OCI-LY7 (cell line): ENCODE measurements around the gene LDLRAD4. TPM values are rescaled to one million over a fixed set of nuclear protein-coding genes. Genes with fewer than 3 reads are reported as not detected.
A peak's percentile ranks its signal among the peaks of the same experiment; 100 is the strongest.

Experiments
- BruUV-seq: library from RNA; stranded (reverse); fragments of 400-500 nt; replicated peaks from 2 replicates; lab custom pipeline; 2021; lab: Mats Ljungman, UMichigan
- CTCF ChIA-PET: fragments of 300-600 bp; sonication (Branson Sonifier 250); formaldehyde crosslinking; loops from one replicate; lab custom pipeline; 2022; ENCODE audit warnings: antibody characterized with exemption; ENCODE audit not compliant: unreplicated experiment; lab: Charles Lee
- POLR2A ChIA-PET: fragments of 300-600 bp; sonication (Branson Sonifier 250); formaldehyde crosslinking; loops from one replicate; lab custom pipeline; 2022; ENCODE audit warnings: antibody characterized with exemption; lab: Charles Lee
- DNase-seq: peaks from one replicate; pipeline ENCODE4 v3.0.0-alpha.2; 2015; ENCODE audit warnings: low spot score
- H2AFZ ChIP-seq: fragments of 200-600 bp; sonication (generic), shearing (Covaris generic); 2 replicates; pipeline ENCODE4 v1.6.1; 2014; ENCODE audit warnings: mild to moderate bottlenecking, antibody characterized with exemption, low read length, moderate library complexity
- H3K27ac ChIP-seq: fragments of 200-600 bp; sonication (generic); 2 replicates; pipeline ENCODE4 v1.5.1; 2014; ENCODE audit warnings: mixed run types, low read depth, mild to moderate bottlenecking, moderate library complexity, low read length, inconsistent platforms; ENCODE audit not compliant: poor library complexity, severe bottlenecking
- H3K36me3 ChIP-seq: fragments of 200-600 bp; sonication (generic); 2 replicates; pipeline ENCODE4 v1.6.1; 2014; ENCODE audit warnings: mild to moderate bottlenecking, antibody characterized with exemption, low read length, moderate library complexity, mixed read lengths; ENCODE audit not compliant: insufficient read depth
- H3K4me1 ChIP-seq: fragments of 200-600 bp; sonication (generic); 2 replicates; pipeline ENCODE4 v1.5.1; 2014; ENCODE audit warnings: mild to moderate bottlenecking, low read length; ENCODE audit not compliant: insufficient read depth, poor library complexity, severe bottlenecking
- H3K4me2 ChIP-seq: fragments of 200-600 bp; sonication (generic); 2 replicates; pipeline ENCODE4 v1.6.1; 2014; ENCODE audit warnings: mild to moderate bottlenecking, low read length
- H3K4me3 ChIP-seq: fragments of 200-600 bp; sonication (generic); 2 replicates; pipeline ENCODE4 v1.5.1; 2014; ENCODE audit warnings: mild to moderate bottlenecking, low read depth, low read length; ENCODE audit not compliant: poor library complexity, severe bottlenecking
- H3K79me2 ChIP-seq: fragments of 200-600 bp; sonication (generic); 2 replicates; pipeline ENCODE4 v1.6.1; 2016; ENCODE audit warnings: low read depth, mild to moderate bottlenecking, low read length, moderate library complexity, mixed read lengths; ENCODE audit not compliant: insufficient read depth
- H3K9me2 ChIP-seq: fragments of 200-600 bp; sonication (generic); 2 replicates; pipeline ENCODE4 v1.6.1; 2016; ENCODE audit warnings: mild to moderate bottlenecking, low read length, mixed read lengths; ENCODE audit not compliant: insufficient read depth
- H3K9me3 ChIP-seq: fragments of 200-600 bp; sonication (generic); 2 replicates; pipeline ENCODE4 v1.6.1; 2014; ENCODE audit warnings: mild to moderate bottlenecking, mixed run types, low read length, mixed read lengths
- H4K20me1 ChIP-seq: fragments of 200-600 bp; sonication (generic); 2 replicates; pipeline ENCODE4 v1.6.1; 2014; ENCODE audit warnings: mild to moderate bottlenecking, antibody characterized with exemption, low read length, moderate library complexity, mixed read lengths; ENCODE audit not compliant: insufficient read depth
- EZH2phosphoT487 ChIP-seq: fragments of 200-600 bp; sonication (generic); IDR thresholded peaks from 2 replicates; pipeline ENCODE4 v1.6.1; 2018; ENCODE audit warnings: low read depth, borderline replicate concordance, mild to moderate bottlenecking, mixed run types, antibody characterized with exemption, low read length, moderate library complexity, mixed read lengths
- intact Hi-C: fragments of 100-400 bp; cut with micrococcal nuclease; formaldehyde crosslinking; loops from one replicate; pipeline ENCODE4 v1.10.0; 2022; ENCODE audit not compliant: unreplicated experiment
- total RNA-seq, 2 experiments: library from RNA; depleted of rRNA in 1 of 2; stranded (reverse); fragments of >200 nt in 1 of 2; shearing (Covaris generic) in 1 of 2; gene quantifications; 2 replicates each; pipeline ENCODE4 v1.2.3, GENCODE V29; 2014 to 2022
- TF ChIP-seq, protein P1 (sequence below): fragments of 200-600 bp; sonication (generic); conservative IDR thresholded peaks from 2 replicates; pipeline ENCODE4 v1.5.1; 2014; ENCODE audit warnings: mild to moderate bottlenecking, antibody characterized with exemption, low read length, moderate library complexity, mixed read lengths

Gene LDLRAD4
- total RNA-seq, 2 experiments from 2014 or later, result 26.2 to 43.8 TPM

- BruUV-seq, result no TSS peak
- ChIA-PET POLR2A (no interaction called here), CTCF (no interaction called here)
- no peaks in the 10 kb centered on the region for H4K20me1 ChIP-seq
- no peaks in the 10 kb centered on the region for H3K4me1 ChIP-seq
- no peak overlapping the region for H2AFZ ChIP-seq
- H3K9me2 ChIP-seq, result no peaks in the 10 kb centered on the region
- intact Hi-C loops, result loop anchor here (10.0 kb wide), 2 partner anchors 115 to 315 kb away; partner anchors contain the start of gene LDLRAD4
- no peaks in the 10 kb centered on the region for H3K9me3 ChIP-seq
- H3K4me2 ChIP-seq, result no peak overlapping the region
- TF ChIP-seq EZH2phosphoT487, result no peak
- TF ChIP-seq, protein P1, sequence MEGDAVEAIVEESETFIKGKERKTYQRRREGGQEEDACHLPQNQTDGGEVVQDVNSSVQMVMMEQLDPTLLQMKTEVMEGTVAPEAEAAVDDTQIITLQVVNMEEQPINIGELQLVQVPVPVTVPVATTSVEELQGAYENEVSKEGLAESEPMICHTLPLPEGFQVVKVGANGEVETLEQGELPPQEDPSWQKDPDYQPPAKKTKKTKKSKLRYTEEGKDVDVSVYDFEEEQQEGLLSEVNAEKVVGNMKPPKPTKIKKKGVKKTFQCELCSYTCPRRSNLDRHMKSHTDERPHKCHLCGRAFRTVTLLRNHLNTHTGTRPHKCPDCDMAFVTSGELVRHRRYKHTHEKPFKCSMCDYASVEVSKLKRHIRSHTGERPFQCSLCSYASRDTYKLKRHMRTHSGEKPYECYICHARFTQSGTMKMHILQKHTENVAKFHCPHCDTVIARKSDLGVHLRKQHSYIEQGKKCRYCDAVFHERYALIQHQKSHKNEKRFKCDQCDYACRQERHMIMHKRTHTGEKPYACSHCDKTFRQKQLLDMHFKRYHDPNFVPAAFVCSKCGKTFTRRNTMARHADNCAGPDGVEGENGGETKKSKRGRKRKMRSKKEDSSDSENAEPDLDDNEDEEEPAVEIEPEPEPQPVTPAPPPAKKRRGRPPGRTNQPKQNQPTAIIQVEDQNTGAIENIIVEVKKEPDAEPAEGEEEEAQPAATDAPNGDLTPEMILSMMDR, result no peak
- H3K79me2 ChIP-seq, result no peaks in the 10 kb centered on the region
- no peak overlapping the region for H3K4me3 ChIP-seq
- H3K27ac ChIP-seq, result no peak overlapping the region
- no peaks in the 10 kb centered on the region for H3K36me3 ChIP-seq
- DNase-seq, result no peak
Measured at GRCh38 chr18:13530033-13530878, 311.7 kb downstream of the LDLRAD4 start.

GRCh38 chr18:13530879-13531387 is 312.4 kb downstream of the LDLRAD4 start:
- H2AFZ ChIP-seq, result no peak overlapping the region
- DNase-seq, result peak; percentile 34
- H3K4me3 ChIP-seq, result no peak overlapping the region
- no peak overlapping the region for H3K4me2 ChIP-seq
- intact Hi-C loops, result loop anchor here (10.0 kb wide), 2 partner anchors 116 to 316 kb away; partner anchors contain the start of gene LDLRAD4
- H3K79me2 ChIP-seq, result no peaks in the 10 kb centered on the region
- no peaks in the 10 kb centered on the region for H3K36me3 ChIP-seq
- no peaks in the 10 kb centered on the region for H3K9me3 ChIP-seq
- H3K27ac ChIP-seq, result no peak overlapping the region
- H4K20me1 ChIP-seq, result no peaks in the 10 kb centered on the region
- H3K9me2 ChIP-seq, result no peaks in the 10 kb centered on the region
- CTCF ChIA-PET, result no interaction called here
- H3K4me1 ChIP-seq, result no peaks in the 10 kb centered on the region
- BruUV-seq, result no TSS peak
- POLR2A ChIA-PET, result no interaction called here
- no peak for TF ChIP-seq EZH2phosphoT487
- TF ChIP-seq, protein P1, result peak; percentile 64
